Measurements from ENCODE around the gene CRYBA1. TPM values are rescaled to one million over a fixed set of nuclear protein-coding genes. Genes with fewer than 3 reads are reported as not detected.
"Not testable (repeated sequence)": the region's sequence is repeated elsewhere in the genome, so short reads cannot be mapped to it uniquely, and the experiment has no call there.

CRYBA1 gene
- total and polyA plus RNA-seq, 2 donors (not counting 3 experiments of a cell fraction or from before 2014, with no cell fraction given) = not detected

GRCh38 chr17:29271980-29272379 is 25.3 kb downstream of the CRYBA1 start:
- dilution Hi-C loops (cut with MboI; ENCODE audit: extremely low pct_ligation_motif_present, low sequenced_read_pairs); DNase-seq (ENCODE audit: low read depth, low spot score); H3K27ac ChIP-seq (ENCODE audit: insufficient read depth, low read depth, low read length); H3K4me2 ChIP-seq (ENCODE audit: insufficient read depth, low read length); H3K9me1 ChIP-seq (replicated peaks; ENCODE audit: control insufficient read depth, extremely low read depth, insufficient read depth, low read length); H3K9ac ChIP-seq (replicated peaks; ENCODE audit: extremely low read depth, insufficient read depth, low read length); H3K9me3 ChIP-seq (replicated peaks; ENCODE audit: control insufficient read depth, insufficient read depth, low read length); FAIRE-seq; H2AFZ ChIP-seq (ENCODE audit: low read depth, low read length); H3K4me1 ChIP-seq (ENCODE audit: control insufficient read depth, extremely low read depth, insufficient read depth, low read length); BruUV-seq (replicated peaks); H3K4me3 ChIP-seq (replicated peaks in 1 of 3; ENCODE audit: insufficient read depth in 1 of 3, low read depth in 1 of 3, low read length in 3 of 3); intact Hi-C loops (cut with micrococcal nuclease); H3K27me3 ChIP-seq (ENCODE audit: control insufficient read depth in 2 of 2, insufficient read depth in 2 of 2, low read length in 2 of 2); POLR2A ChIA-PET: not testable (repeated sequence)
- Histone ChIP-seq H3K79me2 (ENCODE audit: control insufficient read depth, insufficient read depth, low read length) (peaks cover 87% of the 10 kb centered on the region), H4K20me1 (replicated peaks; ENCODE audit: control insufficient read depth, extremely low read depth, insufficient read depth, low read length) (peaks cover 27% of the 10 kb centered on the region), H3K36me3 (ENCODE audit: control insufficient read depth in 2 of 2, extremely low read depth in 1 of 2, insufficient read depth in 2 of 2, low read length in 2 of 2) (peaks cover 6 to 15% of the 10 kb centered on the region in 2 experiments)
- CTCF ChIA-PET = interaction anchor here (2.7 to 3.8 kb wide), 2 partner anchors 14 to 19 kb away, joined by 11 to 19 read pairs; no protein-coding TSS in a partner anchor

- no TSS peak for BruUV-seq (replicated peaks)
- intact Hi-C loops (cut with micrococcal nuclease) (no loop called here), dilution Hi-C loops (cut with MboI; ENCODE audit: extremely low pct_ligation_motif_present, low sequenced_read_pairs) (no loop called here)
- Histone ChIP-seq H3K27ac (ENCODE audit: insufficient read depth, low read depth, low read length) (no peak overlapping the region), H3K9me1 (replicated peaks; ENCODE audit: control insufficient read depth, extremely low read depth, insufficient read depth, low read length) (no peaks in the 10 kb centered on the region), H3K36me3 (ENCODE audit: control insufficient read depth in 2 of 2, extremely low read depth in 1 of 2, insufficient read depth in 2 of 2, low read length in 2 of 2) (peaks cover 6 to 18% of the 10 kb centered on the region in 2 experiments), H3K4me3 (replicated peaks in 1 of 3; ENCODE audit: insufficient read depth in 1 of 3, low read depth in 1 of 3, low read length in 3 of 3) (no peak overlapping the region), H3K4me2 (ENCODE audit: insufficient read depth, low read length) (no peak overlapping the region), H4K20me1 (replicated peaks; ENCODE audit: control insufficient read depth, extremely low read depth, insufficient read depth, low read length) (peaks cover 26% of the 10 kb centered on the region), H3K9ac (replicated peaks; ENCODE audit: extremely low read depth, insufficient read depth, low read length) (no peak overlapping the region), H3K27me3 (ENCODE audit: control insufficient read depth in 2 of 2, insufficient read depth in 2 of 2, low read length in 2 of 2) (no peaks in the 10 kb centered on the region), H2AFZ (ENCODE audit: low read depth, low read length) (no peak overlapping the region), H3K9me3 (replicated peaks; ENCODE audit: control insufficient read depth, insufficient read depth, low read length) (no peaks in the 10 kb centered on the region), H3K79me2 (ENCODE audit: control insufficient read depth, insufficient read depth, low read length) (peaks cover 95% of the 10 kb centered on the region), H3K4me1 (ENCODE audit: control insufficient read depth, extremely low read depth, insufficient read depth, low read length) (no peaks in the 10 kb centered on the region)
- DNase-seq (ENCODE audit: low read depth, low spot score) (no peak), FAIRE-seq (no peak)
- ChIA-PET CTCF (interaction anchor here (0.9 to 3.8 kb wide), 6 partner anchors 13 to 125 kb away, joined by 3 to 19 read pairs (median 4); no protein-coding TSS in a partner anchor), POLR2A (no interaction called here)
- TF ChIP-seq EZH2 (IDR thresholded peaks at IDR 0.05; ENCODE audit: borderline replicate concordance, low read depth, low read length, severe bottlenecking) (no peak), MAX (IDR thresholded peaks at IDR 0.05; ENCODE audit: insufficient read depth, insufficient read length) (no peak), GATA2 (IDR thresholded peaks at IDR 0.05; ENCODE audit: insufficient read depth, insufficient read length, low read depth, low read length) (no peak), MYC (IDR thresholded peaks at IDR 0.05; ENCODE audit: low read depth, low read length) (no peak), POLR2AphosphoS5 (IDR thresholded peaks at IDR 0.05; ENCODE audit: insufficient read depth, low read depth, low read length) (no peak), POLR2A (IDR thresholded peaks at IDR 0.05; ENCODE audit: low read depth, low read length) (no peak), CTCF (IDR thresholded peaks at IDR 0.05; ENCODE audit: extremely low read depth in 1 of 2, insufficient read depth in 1 of 2, low read depth in 1 of 2, low read length in 2 of 2) (no peak)
These were observed 27.3 kb downstream of the CRYBA1 start for GRCh38 chr17:29273924-29274323.
